ENCODE measurements around the gene BPIFA3. TPM values are rescaled to one million over a fixed set of nuclear protein-coding genes. Genes with fewer than 3 reads are reported as not detected.
A peak's percentile ranks its signal among the peaks of the same experiment; 100 is the strongest.

BPIFA3 gene
- total and polyA plus RNA-seq, 2 of the 13 experiments (the other 11 are each of a cell fraction or from before 2014, with no cell fraction given), result not detected

- TF ChIP-seq SETDB1 (CRISPR knock-in tag; IDR thresholded peaks at IDR 0.05; ENCODE audit: borderline replicate concordance) (no peak), FOXP4 (CRISPR knock-in tag; IDR thresholded peaks at IDR 0.05) (peak; percentile 75), ZNF34 (CRISPR knock-in tag; IDR thresholded peaks at IDR 0.05; ENCODE audit: borderline replicate concordance) (no peak), ZFP36 (IDR thresholded peaks at IDR 0.05; ENCODE audit: borderline replicate concordance, low read depth, low read length, partially characterized antibody) (no peak), ZFX (CRISPR knock-in tag; IDR thresholded peaks at IDR 0.05; ENCODE audit: low read depth) (no peak), ADNP (CRISPR knock-in tag; IDR thresholded peaks at IDR 0.05) (no peak), ZBTB46 (CRISPR knock-in tag; IDR thresholded peaks at IDR 0.05; ENCODE audit: borderline replicate concordance) (no peak), ETV5 (CRISPR knock-in tag; IDR thresholded peaks at IDR 0.05; ENCODE audit: borderline replicate concordance) (peak; percentile 88), ZNF577 (CRISPR knock-in tag; IDR thresholded peaks at IDR 0.05; ENCODE audit: borderline replicate concordance, low read depth) (peak; percentile 38; the same call in 1 of the 2 replicates), REST (IDR thresholded peaks at IDR 0.05; ENCODE audit: borderline replicate concordance in 1 of 2, low read depth in 1 of 2, low read length in 2 of 2) (peak in 1 of 2 experiments; percentile 99), STAT6 (CRISPR knock-in tag; IDR thresholded peaks at IDR 0.05; ENCODE audit: borderline replicate concordance) (no peak), ZNF263 (CRISPR knock-in tag; IDR thresholded peaks at IDR 0.05) (peak; percentile 80), NFATC3 (CRISPR knock-in tag; IDR thresholded peaks at IDR 0.05) (no peak), MIXL1 (CRISPR knock-in tag; IDR thresholded peaks at IDR 0.05) (peak; percentile 99)
Observed at GRCh38 chr20:33209789-33210188, 7.4 kb upstream of the BPIFA3 start (continued).

Data from HepG2 (cell line).